WTC11 (cell line): ENCODE results near the gene XKRX.

Experiments used
- ELF4 ChIP-seq: sonication (generic); formaldehyde crosslinking; IDR thresholded peaks from 2 replicates; pipeline ENCODE4 v1.8.1; 2022; ENCODE audit warnings: low read depth, mild to moderate bottlenecking, moderate library complexity, missing genetic modification reagents
- PRDM15 ChIP-seq: sonication (generic); formaldehyde crosslinking; IDR thresholded peaks from 2 replicates; pipeline ENCODE4 v1.8.0; 2022; ENCODE audit warnings: missing genetic modification reagents
- STAT6 ChIP-seq: sonication (generic); formaldehyde crosslinking; conservative IDR thresholded peaks from 2 replicates; pipeline ENCODE4 v1.8.1; 2023; ENCODE audit warnings: mild to moderate bottlenecking, low read depth, missing genetic modification reagents, moderate library complexity

GRCh38 chrX:100976211-100976610 lies 47.5 kb upstream of the XKRX start:
- TF ChIP-seq PRDM15, result no peak
- no peak for TF ChIP-seq STAT6 (CRISPR knock-in tag)
- no peak for TF ChIP-seq ELF4 (CRISPR knock-in tag)
